Measurements from ENCODE around the gene CNGA3. TPM values are rescaled to one million over a fixed set of nuclear protein-coding genes. Genes with fewer than 3 reads are reported as not detected.

The CNGA3 gene
- total RNA-seq, 2 donors from 2014 or later = 1.1 TPM; not detected in 1

DNA sequence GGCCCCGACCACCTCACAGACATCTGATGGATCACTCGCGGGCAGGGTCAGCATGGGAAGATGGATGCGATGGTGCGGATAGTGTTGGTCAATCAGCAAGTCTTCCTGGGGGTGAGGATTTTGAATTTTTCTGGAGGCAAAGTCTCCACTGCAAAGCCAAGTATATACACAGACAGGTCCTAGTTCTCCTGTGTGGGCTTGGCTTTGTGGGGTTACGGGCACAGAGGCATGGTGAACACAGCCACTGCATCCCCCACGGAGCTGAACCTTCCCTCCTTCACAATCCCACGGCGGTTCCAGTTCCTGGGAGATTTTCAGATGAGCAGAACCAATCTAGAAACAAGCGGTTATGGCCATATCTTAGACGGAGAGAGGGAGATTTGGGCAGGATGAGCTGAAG, 35.8 kb downstream of the CNGA3 start:
- Histone ChIP-seq H3K4me3 (no peak overlapping the region), H3K36me3 (no peaks in the 10 kb centered on the region), H3K27ac (no peak overlapping the region), H3K4me1 (replicated peaks) (no peaks in the 10 kb centered on the region), H3K9me3 (no peaks in the 10 kb centered on the region), H3K27me3 (replicated peaks; ENCODE audit: insufficient read depth) (no peaks in the 10 kb centered on the region)
- DNase-seq (ENCODE audit: low spot score) = no peak
- TF ChIP-seq POLR2A (IDR thresholded peaks at IDR 0.05) (no peak), POLR2AphosphoS5 (IDR thresholded peaks at IDR 0.05) (no peak)
- TF ChIP-seq, protein P1, sequence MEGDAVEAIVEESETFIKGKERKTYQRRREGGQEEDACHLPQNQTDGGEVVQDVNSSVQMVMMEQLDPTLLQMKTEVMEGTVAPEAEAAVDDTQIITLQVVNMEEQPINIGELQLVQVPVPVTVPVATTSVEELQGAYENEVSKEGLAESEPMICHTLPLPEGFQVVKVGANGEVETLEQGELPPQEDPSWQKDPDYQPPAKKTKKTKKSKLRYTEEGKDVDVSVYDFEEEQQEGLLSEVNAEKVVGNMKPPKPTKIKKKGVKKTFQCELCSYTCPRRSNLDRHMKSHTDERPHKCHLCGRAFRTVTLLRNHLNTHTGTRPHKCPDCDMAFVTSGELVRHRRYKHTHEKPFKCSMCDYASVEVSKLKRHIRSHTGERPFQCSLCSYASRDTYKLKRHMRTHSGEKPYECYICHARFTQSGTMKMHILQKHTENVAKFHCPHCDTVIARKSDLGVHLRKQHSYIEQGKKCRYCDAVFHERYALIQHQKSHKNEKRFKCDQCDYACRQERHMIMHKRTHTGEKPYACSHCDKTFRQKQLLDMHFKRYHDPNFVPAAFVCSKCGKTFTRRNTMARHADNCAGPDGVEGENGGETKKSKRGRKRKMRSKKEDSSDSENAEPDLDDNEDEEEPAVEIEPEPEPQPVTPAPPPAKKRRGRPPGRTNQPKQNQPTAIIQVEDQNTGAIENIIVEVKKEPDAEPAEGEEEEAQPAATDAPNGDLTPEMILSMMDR (IDR thresholded peaks at IDR 0.05) = no peak
- intact Hi-C loops (cut with DNase I) = loop anchor here (2.0 kb wide), 1 partner anchor 569 kb away; no protein-coding TSS in a partner anchor
- WGBS = 91% methylated on average over 11 of the region's 11 CpGs

DNA sequence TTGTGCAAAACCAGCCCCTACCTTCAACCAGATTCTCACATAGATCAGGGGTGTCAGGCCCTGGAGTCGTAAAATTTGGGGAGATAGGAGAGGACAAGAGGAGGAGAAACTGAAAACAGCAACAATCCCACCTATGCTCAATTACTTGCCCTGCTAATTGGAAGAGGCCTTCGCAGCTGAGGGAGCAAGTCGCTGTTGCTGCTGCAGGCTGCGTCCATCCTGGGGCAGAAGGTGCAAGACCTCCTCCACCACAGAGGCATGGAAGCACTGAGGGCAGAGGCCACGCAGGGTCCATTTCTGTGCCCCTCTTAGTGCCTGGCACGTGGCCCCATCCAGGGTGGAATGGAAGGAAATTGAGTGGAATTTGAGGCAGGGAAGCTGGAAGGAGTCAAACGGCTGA, 36.5 kb downstream of the CNGA3 start:
- Histone ChIP-seq H3K36me3 (no peaks in the 10 kb centered on the region), H3K27me3 (replicated peaks; ENCODE audit: insufficient read depth) (no peaks in the 10 kb centered on the region), H3K9me3 (no peaks in the 10 kb centered on the region), H3K4me1 (replicated peaks) (no peaks in the 10 kb centered on the region), H3K4me3 (no peak overlapping the region), H3K27ac (no peak overlapping the region)
- intact Hi-C loops (cut with DNase I) = loop anchor here (2.0 kb wide), 1 partner anchor 570 kb away; no protein-coding TSS in a partner anchor
- TF ChIP-seq POLR2AphosphoS5 (IDR thresholded peaks at IDR 0.05) = no peak
- TF ChIP-seq, protein P1 (IDR thresholded peaks at IDR 0.05) = no peak
- no peak for TF ChIP-seq POLR2A (IDR thresholded peaks at IDR 0.05)
- DNase-seq (ENCODE audit: low spot score) = no peak
- 85% methylated on average over 7 of the region's 7 CpGs for WGBS

DNA sequence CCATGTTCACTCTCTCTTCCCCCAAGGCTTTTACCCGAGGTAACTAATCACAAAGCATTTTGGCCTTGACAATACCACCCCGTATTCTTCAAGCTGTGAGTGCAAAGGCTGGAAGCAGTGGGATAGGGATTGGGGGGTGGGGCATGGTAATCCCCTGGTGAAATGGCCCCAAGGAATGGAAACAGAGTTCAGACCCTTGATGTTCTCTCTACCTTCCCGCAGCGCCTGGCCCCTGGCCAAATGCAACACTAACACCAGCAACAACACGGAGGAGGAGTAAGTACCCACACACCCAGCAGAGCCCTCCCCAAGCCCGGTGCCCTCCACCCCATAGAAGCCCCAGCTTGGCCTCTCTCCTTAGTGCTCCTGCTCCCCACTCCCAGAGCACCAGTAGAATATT, 36.9 kb downstream of the CNGA3 start:
- H3K27ac ChIP-seq = no peak overlapping the region
- H3K4me3 ChIP-seq = no peak overlapping the region
- no peaks in the 10 kb centered on the region for H3K36me3 ChIP-seq
- 41% methylated on average over 6 of the region's 6 CpGs for WGBS
- no peaks in the 10 kb centered on the region for H3K4me1 ChIP-seq (replicated peaks)
- H3K9me3 ChIP-seq = no peaks in the 10 kb centered on the region
- intact Hi-C loops (cut with DNase I) = loop anchor here (2.0 kb wide), 1 partner anchor 570 kb away; no protein-coding TSS in a partner anchor
- H3K27me3 ChIP-seq (replicated peaks; ENCODE audit: insufficient read depth) = no peaks in the 10 kb centered on the region
- DNase-seq (ENCODE audit: low spot score) = no peak
- TF ChIP-seq POLR2A (IDR thresholded peaks at IDR 0.05) = no peak
- TF ChIP-seq POLR2AphosphoS5 (IDR thresholded peaks at IDR 0.05) = no peak
- TF ChIP-seq, protein P1 (IDR thresholded peaks at IDR 0.05) = no peak

DNA sequence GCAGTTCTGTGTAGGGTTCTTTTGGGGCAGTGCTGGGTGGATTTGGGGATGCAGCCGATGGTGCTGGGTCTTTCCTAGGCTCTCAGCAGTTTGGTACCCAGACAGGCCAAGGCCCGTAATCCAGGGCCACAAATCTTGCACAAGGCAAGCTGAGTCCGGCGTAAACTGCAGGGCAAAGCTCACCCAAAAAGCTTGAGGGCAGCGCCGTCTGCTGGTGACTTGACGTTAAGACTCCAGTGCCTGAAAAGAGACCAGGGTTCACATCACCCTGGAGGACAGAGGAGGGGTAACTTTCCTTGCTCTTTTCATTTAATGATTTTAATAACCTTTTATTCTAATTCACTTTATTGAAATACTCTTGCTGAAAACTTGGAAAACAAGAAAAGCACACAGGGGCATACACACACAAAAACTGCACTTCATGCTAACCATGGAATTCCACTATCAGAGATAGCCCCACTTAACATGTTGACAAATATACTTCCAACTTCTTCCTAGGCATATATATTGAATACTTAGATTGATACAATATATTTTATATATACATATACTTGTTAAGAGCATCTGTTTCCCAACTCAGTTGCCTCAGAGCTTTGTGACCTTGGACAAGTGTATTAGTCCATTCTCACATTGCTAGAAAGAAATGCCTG, 38.9 kb downstream of the CNGA3 start:
- DNase-seq (ENCODE audit: low spot score) = peak; percentile 66
- no peaks in the 10 kb centered on the region for H3K9me3 ChIP-seq
- no peaks in the 10 kb centered on the region for H3K36me3 ChIP-seq
- TF ChIP-seq POLR2AphosphoS5 (IDR thresholded peaks at IDR 0.05) (peak; percentile 9), POLR2A (IDR thresholded peaks at IDR 0.05) (peak; percentile 5)
- TF ChIP-seq, protein P1 (IDR thresholded peaks at IDR 0.05) = peak; percentile 64 to 93 (median 91)
- H3K4me1 ChIP-seq (replicated peaks) = no peaks in the 10 kb centered on the region
- H3K4me3 ChIP-seq = no peak overlapping the region
- 4% methylated on average over 7 of the region's 7 CpGs for WGBS
- H3K27me3 ChIP-seq (replicated peaks; ENCODE audit: insufficient read depth) = no peaks in the 10 kb centered on the region
- no peak overlapping the region for H3K27ac ChIP-seq
- intact Hi-C loops (cut with DNase I) = loop anchor here (1.0 to 5.0 kb wide), 2 partner anchors 579 to 683 kb away; no protein-coding TSS in a partner anchor

DNA sequence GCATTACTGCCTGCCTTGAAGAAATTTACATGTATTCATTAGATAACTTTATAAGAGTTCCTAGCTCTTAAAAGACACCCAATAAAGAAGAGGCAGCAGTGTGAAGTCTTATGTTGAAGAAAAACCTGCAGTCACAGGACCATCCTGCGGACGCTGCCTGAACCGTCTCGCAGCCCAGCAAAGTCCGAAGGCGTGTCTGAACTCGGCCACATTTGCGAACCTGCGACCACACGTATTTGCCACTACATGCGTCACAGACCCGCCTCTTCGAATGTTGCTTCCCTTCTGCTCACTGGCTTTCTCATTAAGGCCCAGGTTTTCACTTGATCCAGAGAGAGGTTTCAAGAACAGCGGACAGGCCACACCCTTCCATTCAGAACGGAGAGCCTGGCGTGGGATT, 41.2 kb downstream of the CNGA3 start:
- TF ChIP-seq POLR2A (IDR thresholded peaks at IDR 0.05) (no peak), POLR2AphosphoS5 (IDR thresholded peaks at IDR 0.05) (no peak)
- TF ChIP-seq, protein P1 (IDR thresholded peaks at IDR 0.05) = no peak
- intact Hi-C loops (cut with DNase I) = loop anchor here (5.0 kb wide), 1 partner anchor 685 kb away; no protein-coding TSS in a partner anchor
- no peak overlapping the region for H3K27ac ChIP-seq
- no peak overlapping the region for H3K4me3 ChIP-seq
- no peaks in the 10 kb centered on the region for H3K9me3 ChIP-seq
- H3K27me3 ChIP-seq (replicated peaks; ENCODE audit: insufficient read depth) = no peaks in the 10 kb centered on the region
- H3K36me3 ChIP-seq = no peaks in the 10 kb centered on the region
- H3K4me1 ChIP-seq (replicated peaks) = no peaks in the 10 kb centered on the region
- DNase-seq (ENCODE audit: low spot score) = no peak
- WGBS = 72% methylated on average over 16 of the region's 16 CpGs

Measured in prostate gland (tissue), 2 donors.